Stimulated activated memory B cell treated with anti-CD40 and anti-IgM and Interleukin-4, amounts not matched to agents 10 μg/mL and 1 μg/mL and 100 μg/mL, for 72 hours (primary cell): ENCODE measurements around the gene EGLN3.
"Not testable (repeated sequence)": the region's sequence is repeated elsewhere in the genome, so short reads cannot be mapped to it uniquely, and the experiment has no call there.

ENCODE experiments used
- ATAC-seq: fragments of 150-1000 bp; cut with Tn5 transposase; 2 replicates; pipeline ENCODE4 v1.10.0; 2021
- H3K27ac Mint-ChIP-seq: one replicate; pipeline ENCODE4 v1.8.0; 2022; ENCODE audit warnings: mild to moderate bottlenecking, mixed read lengths
- H3K27me3 Mint-ChIP-seq: one replicate; pipeline ENCODE4 v1.8.0; 2022; ENCODE audit warnings: mixed read lengths
- H3K36me3 Mint-ChIP-seq: one replicate; pipeline ENCODE4 v1.8.0; 2022; ENCODE audit warnings: mixed read lengths
- H3K4me1 Mint-ChIP-seq: one replicate; pipeline ENCODE4 v1.8.0; 2022; ENCODE audit warnings: mixed read lengths
- H3K4me3 Mint-ChIP-seq: one replicate; pipeline ENCODE4 v1.8.0; 2022; ENCODE audit warnings: mild to moderate bottlenecking, moderate library complexity, mixed read lengths
- H3K9me3 Mint-ChIP-seq: one replicate; pipeline ENCODE4 v1.8.0; 2022; ENCODE audit warnings: mixed read lengths

EGLN3 gene

DNA sequence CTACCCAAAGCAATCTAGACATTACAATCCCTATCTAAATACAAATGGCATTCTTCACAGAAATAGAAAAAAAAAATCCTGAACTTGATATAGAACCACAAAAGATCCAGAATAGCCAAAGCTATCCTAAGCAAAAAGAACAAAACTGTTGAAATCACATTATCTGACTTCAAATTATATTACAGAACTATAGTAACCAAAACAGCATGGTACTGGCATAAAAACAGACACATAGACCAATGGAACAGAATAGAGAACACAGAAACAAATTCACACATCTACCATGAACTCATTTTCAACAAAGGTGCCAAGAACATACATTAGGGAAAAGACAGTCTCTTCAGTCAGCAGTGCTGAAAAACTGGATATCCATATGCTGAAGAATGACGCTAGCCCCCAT, 19.0 kb upstream of the EGLN3 start:
- not testable (repeated sequence) for H3K27ac Mint-ChIP-seq, ATAC-seq, H3K36me3 Mint-ChIP-seq, H3K4me3 Mint-ChIP-seq, H3K27me3 Mint-ChIP-seq
- Mint-ChIP-seq H3K9me3 (peaks cover 15% of the 10 kb centered on the region), H3K4me1 (peaks cover 11% of the 10 kb centered on the region)

DNA sequence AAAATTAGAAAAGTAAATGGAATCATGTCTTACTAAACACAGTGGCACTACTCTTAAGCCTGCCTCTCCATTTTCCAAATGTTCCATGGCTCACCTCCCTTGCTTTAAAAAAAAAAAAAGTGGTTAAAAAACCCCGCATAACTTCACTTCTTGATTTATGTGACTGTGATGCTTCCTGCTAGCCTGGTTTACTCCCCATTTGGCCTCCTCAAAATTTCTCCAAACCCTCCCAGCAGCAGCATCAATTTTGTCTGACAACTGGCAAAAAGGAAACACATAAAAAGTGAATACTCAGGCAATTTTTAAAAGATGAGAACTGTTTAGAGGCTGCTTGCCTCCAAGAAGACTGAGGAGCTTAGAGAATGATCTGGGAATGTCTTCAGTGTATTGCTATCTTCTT, 17.8 kb upstream of the EGLN3 start:
- H3K9me3 Mint-ChIP-seq, result peaks cover 15% of the 10 kb centered on the region
- peaks cover 11% of the 10 kb centered on the region for H3K4me1 Mint-ChIP-seq
- H3K27ac Mint-ChIP-seq, result no peak overlapping the region

DNA sequence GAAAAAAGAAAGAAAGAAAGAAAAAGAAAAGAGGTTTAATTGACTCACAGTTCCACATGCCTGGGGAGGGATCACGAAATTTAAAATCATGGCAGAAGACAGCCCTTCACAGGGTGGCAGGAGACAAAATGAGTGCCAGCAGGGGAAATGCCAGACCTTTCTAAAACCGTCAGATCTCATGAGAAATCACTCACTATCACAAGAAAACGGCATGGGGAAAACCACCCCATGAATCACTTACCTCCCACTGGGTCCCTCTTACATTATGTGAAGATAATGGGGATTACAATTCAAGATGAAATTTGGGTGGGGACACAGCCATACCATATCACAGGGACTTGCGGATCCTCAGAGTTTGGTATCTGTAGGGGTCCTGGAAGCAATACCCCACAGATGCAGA, 16.3 kb upstream of the EGLN3 start:
- H3K36me3 Mint-ChIP-seq, result no peaks in the 10 kb centered on the region
- no peak overlapping the region for H3K4me3 Mint-ChIP-seq
- ATAC-seq, result no peak
- no peaks in the 10 kb centered on the region for H3K4me1 Mint-ChIP-seq
- peaks cover 20% of the 10 kb centered on the region for H3K9me3 Mint-ChIP-seq
- no peaks in the 10 kb centered on the region for H3K27me3 Mint-ChIP-seq
- no peak overlapping the region for H3K27ac Mint-ChIP-seq

More for the DNA sequence above, 17.8 kb upstream of the EGLN3 start:
- H3K36me3 Mint-ChIP-seq, result no peaks in the 10 kb centered on the region
- no peak overlapping the region for H3K4me3 Mint-ChIP-seq
- no peaks in the 10 kb centered on the region for H3K27me3 Mint-ChIP-seq
- ATAC-seq, result no peak

DNA sequence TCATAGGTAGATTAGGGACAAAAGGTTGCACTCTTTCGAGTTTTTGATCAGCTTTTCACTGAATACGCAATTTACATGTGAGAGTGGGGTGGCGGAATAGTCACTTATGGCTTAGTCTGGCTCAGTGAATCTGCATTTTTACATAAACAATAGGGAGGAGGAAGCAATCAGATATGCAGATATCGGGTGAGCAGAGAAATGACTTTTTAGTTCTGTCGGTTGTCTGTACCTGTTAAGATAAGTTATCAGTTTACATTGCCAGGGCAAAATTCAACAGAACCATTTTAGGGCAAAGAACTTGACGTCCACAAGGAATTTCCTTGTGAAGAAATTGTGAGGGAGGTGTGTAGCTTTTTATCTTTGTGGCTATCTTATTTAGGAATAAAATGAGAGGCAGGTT, 15.4 kb upstream of the EGLN3 start:
- H3K36me3 Mint-ChIP-seq, result no peaks in the 10 kb centered on the region
- no peak overlapping the region for H3K4me3 Mint-ChIP-seq
- H3K27me3 Mint-ChIP-seq, result no peaks in the 10 kb centered on the region
- no peak for ATAC-seq
- peaks cover 18% of the 10 kb centered on the region for H3K9me3 Mint-ChIP-seq
- no peaks in the 10 kb centered on the region for H3K4me1 Mint-ChIP-seq
- no peak overlapping the region for H3K27ac Mint-ChIP-seq

DNA sequence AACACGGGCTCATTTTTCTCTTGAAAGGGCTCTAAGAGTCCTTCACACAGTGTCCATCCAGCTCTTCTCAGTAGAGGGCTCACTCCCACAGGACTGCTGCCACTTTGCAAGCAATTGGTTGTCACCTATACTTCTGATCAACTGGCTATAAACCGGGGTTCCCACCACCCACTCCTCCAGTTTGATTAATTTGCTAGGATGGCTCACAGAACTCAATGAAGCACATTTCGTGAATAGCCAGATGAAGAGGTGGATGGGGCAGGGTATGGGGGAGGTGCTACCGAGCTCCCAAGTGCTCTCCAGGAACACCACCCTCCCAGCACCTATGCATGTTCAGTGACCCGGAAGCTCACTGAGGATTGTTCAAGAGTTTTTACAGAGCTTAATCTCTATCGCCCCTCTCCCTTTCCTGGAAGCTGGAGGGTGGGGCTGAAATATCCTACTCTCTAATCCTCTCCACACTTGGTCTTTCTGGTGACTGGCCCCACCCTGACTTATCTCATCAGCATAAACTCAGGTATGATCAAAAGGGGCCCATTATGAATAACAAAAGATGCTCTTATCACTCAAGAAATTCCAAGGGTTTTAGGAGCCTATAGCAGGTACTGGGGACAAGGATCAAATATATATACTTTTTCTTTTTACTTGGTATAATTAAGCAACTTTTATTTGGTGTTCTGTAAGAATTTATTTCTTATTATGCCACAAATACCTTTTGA, 13.9 kb upstream of the EGLN3 start:
- no peak for ATAC-seq
- Mint-ChIP-seq H3K4me3 (no peak overlapping the region), H3K9me3 (peaks cover 13% of the 10 kb centered on the region), H3K27me3 (no peaks in the 10 kb centered on the region), H3K4me1 (no peaks in the 10 kb centered on the region), H3K27ac (no peak overlapping the region), H3K36me3 (no peaks in the 10 kb centered on the region)

DNA sequence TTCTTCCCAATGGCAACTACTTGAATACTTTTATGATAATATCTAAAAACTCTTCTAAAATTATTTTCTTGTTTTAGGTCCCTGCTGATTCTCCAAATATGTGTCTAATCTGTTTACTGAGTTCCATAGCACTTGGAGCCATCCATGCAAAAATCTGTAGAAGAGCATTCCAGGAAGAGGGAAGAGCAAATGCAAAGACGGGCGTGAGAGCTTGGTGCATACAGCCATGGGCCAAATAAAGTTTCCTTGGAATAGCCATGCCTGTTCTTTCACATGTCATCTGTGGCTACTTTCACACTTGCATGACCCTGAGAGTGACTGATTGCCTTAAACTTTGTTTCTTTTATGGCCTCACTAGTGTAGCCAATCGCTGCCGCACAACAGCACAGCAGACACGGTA, 13.0 kb upstream of the EGLN3 start:
- Mint-ChIP-seq H3K27me3 (no peaks in the 10 kb centered on the region), H3K9me3 (peaks cover 11% of the 10 kb centered on the region), H3K4me1 (no peaks in the 10 kb centered on the region), H3K36me3 (no peaks in the 10 kb centered on the region), H3K4me3 (no peak overlapping the region), H3K27ac (no peak overlapping the region)
- no peak for ATAC-seq

DNA sequence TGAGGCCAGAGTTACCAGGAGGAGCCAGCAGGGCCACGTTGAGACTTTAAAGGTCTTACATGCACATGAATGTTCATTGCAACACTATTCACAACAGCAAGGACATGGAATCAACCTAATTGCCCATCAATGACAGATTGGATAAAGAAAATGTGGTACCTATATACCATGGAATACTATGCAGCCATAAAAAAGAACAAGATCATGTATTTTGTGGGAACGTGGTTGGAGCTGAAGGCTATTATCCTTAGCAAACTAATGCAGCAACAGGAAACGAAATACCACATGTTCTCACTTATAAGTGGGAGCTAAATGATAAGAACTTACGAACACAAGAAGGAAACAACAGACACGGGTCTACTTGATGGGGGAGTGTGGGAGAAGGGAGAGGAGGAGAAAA, 11.6 kb upstream of the EGLN3 start:
- H3K9me3 Mint-ChIP-seq, result peaks cover 11% of the 10 kb centered on the region
- H3K4me1 Mint-ChIP-seq, H3K36me3 Mint-ChIP-seq, H3K4me3 Mint-ChIP-seq, H3K27ac Mint-ChIP-seq, H3K27me3 Mint-ChIP-seq, ATAC-seq: not testable (repeated sequence)

DNA sequence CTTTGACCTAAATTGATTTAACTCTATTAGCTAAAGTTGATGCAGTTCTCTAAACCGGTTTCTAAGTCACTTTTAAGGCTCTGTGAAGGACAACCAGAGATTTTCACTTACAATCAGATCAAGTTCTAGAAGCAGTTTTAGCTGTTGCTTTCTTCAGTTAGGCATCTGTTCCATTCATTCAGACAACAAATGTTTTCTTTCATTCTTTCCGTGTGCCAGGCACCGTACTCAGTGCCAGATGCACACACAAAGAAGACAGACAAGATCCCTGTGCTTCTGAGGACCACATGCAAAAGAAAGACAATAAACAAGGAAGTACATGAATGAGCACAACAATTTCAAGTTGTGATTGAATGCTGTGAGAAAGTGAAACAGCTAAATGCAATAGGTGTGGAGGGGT, 11.1 kb upstream of the EGLN3 start:
- no peak overlapping the region for H3K4me3 Mint-ChIP-seq
- ATAC-seq, result no peak
- no peaks in the 10 kb centered on the region for H3K4me1 Mint-ChIP-seq
- H3K9me3 Mint-ChIP-seq, result peaks cover 11% of the 10 kb centered on the region
- H3K27me3 Mint-ChIP-seq, result no peaks in the 10 kb centered on the region
- H3K36me3 Mint-ChIP-seq, result no peaks in the 10 kb centered on the region
- H3K27ac Mint-ChIP-seq, result no peak overlapping the region

DNA sequence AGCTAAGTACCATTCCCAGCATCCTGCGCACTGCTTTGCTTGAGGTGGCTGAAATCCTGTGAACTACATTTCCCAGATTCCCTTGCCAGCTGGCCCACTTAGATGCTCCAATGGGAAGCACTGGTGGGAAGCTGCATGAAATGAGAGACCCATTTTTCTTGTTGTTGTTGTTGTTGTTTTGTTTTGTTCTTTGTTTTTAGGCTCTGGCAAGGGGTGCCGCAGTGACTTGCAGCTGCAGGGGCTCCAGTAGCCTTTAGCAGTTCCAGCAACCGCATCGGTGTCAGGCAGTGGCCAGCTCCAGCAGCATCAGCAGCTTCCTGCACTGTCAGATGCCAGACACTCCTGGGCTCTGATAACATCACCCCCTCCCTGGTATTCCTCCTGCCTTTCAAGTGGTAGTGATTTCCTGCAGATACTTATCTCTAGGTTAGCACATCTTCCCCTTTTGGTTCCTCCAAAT, 8.8 kb upstream of the EGLN3 start:
- no peak overlapping the region for H3K27ac Mint-ChIP-seq
- ATAC-seq, result no peak
- no peaks in the 10 kb centered on the region for H3K4me1 Mint-ChIP-seq
- no peaks in the 10 kb centered on the region for H3K36me3 Mint-ChIP-seq
- H3K27me3 Mint-ChIP-seq, result no peaks in the 10 kb centered on the region
- no peak overlapping the region for H3K4me3 Mint-ChIP-seq
- peaks cover 11% of the 10 kb centered on the region for H3K9me3 Mint-ChIP-seq

DNA sequence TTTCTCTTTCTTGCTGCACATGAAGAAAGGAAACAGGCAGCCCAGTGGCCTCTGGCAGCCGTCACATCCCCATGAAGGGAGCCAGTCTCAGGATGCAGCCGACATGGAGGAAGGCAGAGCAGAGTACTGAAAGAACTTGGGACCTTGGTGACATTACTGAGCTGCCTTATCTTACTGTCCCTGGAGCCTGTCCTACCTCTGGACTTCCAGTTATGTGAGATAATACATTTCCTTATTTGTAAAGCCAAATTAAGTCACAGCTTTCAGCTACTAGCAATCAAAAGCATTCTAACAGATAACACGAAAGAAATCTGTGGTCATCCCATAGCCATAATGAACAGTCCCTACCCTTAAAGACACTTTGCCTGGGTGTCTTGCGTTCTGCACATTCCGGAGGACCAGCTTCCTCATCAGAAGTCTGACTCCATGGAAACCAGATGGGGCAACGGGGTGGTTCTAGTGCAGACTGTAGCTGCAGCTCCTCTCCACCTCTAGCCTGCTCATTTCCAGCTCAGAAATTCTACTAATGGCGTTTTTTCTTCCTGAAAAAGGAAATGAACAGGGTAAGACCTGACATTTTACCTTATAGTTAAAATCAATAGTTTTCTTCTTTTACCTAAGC, 7.8 kb upstream of the EGLN3 start:
- no peak overlapping the region for H3K4me3 Mint-ChIP-seq
- no peak overlapping the region for H3K27ac Mint-ChIP-seq
- no peaks in the 10 kb centered on the region for H3K27me3 Mint-ChIP-seq
- H3K36me3 Mint-ChIP-seq, result no peaks in the 10 kb centered on the region
- peaks cover 11% of the 10 kb centered on the region for H3K9me3 Mint-ChIP-seq
- ATAC-seq, result no peak
- H3K4me1 Mint-ChIP-seq, result no peaks in the 10 kb centered on the region

DNA sequence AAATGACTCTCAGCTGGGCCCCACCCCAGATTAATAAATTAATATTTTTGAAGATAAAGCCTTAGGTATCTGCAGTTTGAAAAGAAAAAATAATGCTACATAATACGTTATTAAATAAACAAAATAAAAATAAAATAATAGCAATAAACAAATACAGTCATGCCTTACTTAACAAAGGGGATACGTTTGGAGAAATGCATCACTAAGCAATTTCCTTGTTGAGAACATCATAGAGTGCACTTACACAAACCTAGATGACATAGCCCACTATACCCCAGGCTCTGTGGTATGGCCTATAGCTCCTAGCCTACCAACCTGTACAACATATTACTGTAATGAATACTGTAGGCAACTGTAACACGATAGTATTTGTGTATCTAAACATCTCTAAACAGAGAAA, 7.1 kb upstream of the EGLN3 start:
- Mint-ChIP-seq H3K4me3 (no peak overlapping the region), H3K27ac (no peak overlapping the region), H3K4me1 (no peaks in the 10 kb centered on the region), H3K9me3 (peaks cover 8% of the 10 kb centered on the region), H3K27me3 (no peaks in the 10 kb centered on the region), H3K36me3 (no peaks in the 10 kb centered on the region)
- no peak for ATAC-seq

DNA sequence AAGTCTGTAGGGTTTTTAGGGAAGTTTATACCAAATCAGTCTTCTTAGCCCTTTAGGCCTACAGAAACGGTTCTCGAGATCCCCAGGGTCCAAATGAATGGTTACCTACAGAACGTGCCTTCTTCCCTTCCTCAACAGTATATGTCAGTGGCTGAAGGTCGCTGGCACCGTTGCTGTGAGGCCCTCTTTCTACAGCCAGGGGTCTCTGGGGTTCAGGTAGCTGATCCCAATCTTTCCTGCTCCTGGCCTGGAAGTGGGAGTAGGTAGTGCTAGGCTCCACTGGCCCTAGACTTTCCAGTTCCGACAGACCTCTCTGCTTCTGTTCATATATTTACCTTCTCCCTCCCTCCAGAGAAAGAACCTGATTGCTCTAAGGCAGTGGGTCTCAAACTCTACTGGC, 6.4 kb upstream of the EGLN3 start:
- Mint-ChIP-seq H3K27ac (no peak overlapping the region), H3K36me3 (no peaks in the 10 kb centered on the region)

DNA sequence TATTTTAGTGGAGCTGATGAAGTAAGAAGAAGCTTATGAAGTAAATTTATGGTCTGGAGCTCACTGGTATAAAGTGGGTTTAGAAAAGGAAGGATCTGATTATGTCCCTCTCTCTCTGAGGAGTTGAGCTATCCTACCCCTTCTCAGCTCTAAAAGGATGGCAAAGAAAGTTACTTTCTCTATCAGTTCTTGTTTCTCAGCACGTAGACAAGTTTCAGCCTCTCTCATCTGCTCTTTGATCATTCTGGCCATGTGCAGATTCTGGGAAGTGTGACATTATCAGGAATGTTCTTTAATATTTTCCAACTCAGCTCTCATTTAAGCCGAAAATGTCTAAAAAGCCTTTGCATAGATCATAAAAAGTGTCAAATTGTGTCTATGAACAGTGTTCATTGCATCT, 5.8 kb upstream of the EGLN3 start:
- peaks cover 13% of the 10 kb centered on the region for H3K27me3 Mint-ChIP-seq
- peaks cover 3% of the 10 kb centered on the region for H3K9me3 Mint-ChIP-seq
- H3K4me1 Mint-ChIP-seq, result no peaks in the 10 kb centered on the region
- H3K27ac Mint-ChIP-seq, result no peak overlapping the region
- no peak for ATAC-seq
- H3K36me3 Mint-ChIP-seq, result no peaks in the 10 kb centered on the region
- no peak overlapping the region for H3K4me3 Mint-ChIP-seq

More for the DNA sequence above, 6.4 kb upstream of the EGLN3 start:
- Mint-ChIP-seq H3K4me3 (no peak overlapping the region), H3K4me1 (no peaks in the 10 kb centered on the region), H3K27me3 (peaks cover 6% of the 10 kb centered on the region), H3K9me3 (peaks cover 5% of the 10 kb centered on the region)
- ATAC-seq, result no peak

DNA sequence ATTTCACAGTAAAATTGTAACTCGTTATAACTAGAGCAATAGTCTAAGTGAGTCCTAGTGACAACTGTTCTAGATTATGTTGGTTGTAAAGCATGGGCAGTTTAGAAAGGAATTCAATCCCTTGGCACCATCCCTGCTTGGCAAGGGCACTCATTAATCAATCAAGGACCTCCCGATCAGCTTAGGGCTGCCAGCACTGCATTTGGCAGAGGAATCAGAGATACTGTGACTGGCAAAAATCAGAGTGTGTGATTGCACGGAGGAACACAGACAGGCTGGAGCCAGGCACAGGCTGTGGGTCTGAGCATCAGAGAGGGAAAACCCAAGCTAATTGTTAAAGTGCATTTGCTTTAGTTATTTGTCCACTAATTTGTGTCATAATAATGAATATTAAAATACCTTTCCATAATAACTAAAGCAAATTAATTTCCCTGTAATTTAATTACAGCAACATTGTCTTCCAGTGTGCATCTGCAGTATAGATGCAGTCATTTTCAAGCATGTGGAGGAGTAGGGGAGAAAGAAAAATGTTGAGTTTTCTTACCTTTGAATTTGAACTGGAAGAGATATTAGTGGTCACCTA, 3.2 kb upstream of the EGLN3 start:
- Mint-ChIP-seq H3K4me1 (no peaks in the 10 kb centered on the region), H3K36me3 (no peaks in the 10 kb centered on the region), H3K9me3 (no peaks in the 10 kb centered on the region), H3K27me3 (peaks cover 37% of the 10 kb centered on the region), H3K27ac (no peak overlapping the region), H3K4me3 (no peak overlapping the region)
- no peak for ATAC-seq

DNA sequence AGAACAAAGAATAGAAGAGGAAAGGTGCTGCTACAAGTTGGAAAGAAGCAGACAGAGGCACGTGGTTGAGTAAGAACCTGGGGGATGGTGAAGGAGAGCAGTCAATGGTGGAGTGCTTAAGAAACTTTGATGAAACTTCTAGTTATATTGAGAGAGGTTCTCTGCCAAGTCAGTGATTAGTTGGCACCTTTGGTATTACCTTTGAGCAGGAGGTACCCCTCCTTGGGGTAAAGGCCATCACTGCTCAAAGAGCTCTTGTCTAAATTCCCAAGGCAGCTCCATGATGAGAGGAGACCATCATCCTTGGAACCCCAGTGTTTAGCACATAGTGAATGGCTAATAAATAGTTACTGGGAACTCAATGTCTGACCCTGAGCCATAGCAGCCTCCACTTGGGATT, 1.7 kb upstream of the EGLN3 start:
- no peak for ATAC-seq
- Mint-ChIP-seq H3K4me1 (no peaks in the 10 kb centered on the region), H3K27ac (no peak overlapping the region), H3K4me3 (no peak overlapping the region), H3K9me3 (no peaks in the 10 kb centered on the region), H3K27me3 (peaks cover 48% of the 10 kb centered on the region), H3K36me3 (no peaks in the 10 kb centered on the region)

DNA sequence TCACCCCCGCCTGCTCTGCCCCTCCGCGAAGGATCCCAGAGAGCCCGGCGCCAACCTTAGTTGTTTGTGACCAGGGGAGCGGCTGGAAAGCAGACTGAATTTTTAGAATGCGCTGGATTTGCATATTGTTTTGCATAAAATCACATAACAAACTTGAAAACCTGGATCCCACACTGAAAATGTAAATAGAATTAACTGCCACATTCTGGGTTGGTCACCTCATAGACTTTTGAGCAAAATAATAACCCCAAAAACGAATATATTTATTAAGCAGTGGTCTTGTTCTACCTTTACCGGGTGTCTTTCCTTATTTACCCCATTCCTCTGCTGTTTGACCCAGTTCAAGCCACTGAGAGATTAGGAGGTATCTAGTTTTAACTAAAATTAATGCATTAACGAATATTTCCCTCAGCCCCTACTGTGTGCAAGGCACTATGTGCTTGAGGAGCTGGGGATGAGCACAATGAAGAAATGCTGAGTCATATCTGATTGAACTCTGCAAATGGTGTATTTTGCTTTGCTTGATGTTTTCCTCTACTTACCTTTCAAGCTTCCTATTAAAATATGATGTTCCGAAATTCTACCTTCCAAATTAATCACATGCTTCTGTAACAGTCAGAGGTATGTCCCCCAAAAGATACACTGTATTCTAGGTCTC, 438 bp upstream of the EGLN3 start:
- no peaks in the 10 kb centered on the region for H3K4me1 Mint-ChIP-seq
- H3K36me3 Mint-ChIP-seq, result no peaks in the 10 kb centered on the region
- no peak for ATAC-seq
- H3K9me3 Mint-ChIP-seq, result peaks cover 2% of the 10 kb centered on the region
- H3K27ac Mint-ChIP-seq, result no peak overlapping the region
- no peak overlapping the region for H3K4me3 Mint-ChIP-seq
- H3K27me3 Mint-ChIP-seq, result peaks cover 48% of the 10 kb centered on the region
